ENCODE data around the gene CXCL6. TPM values are rescaled to one million over a fixed set of nuclear protein-coding genes. Genes with fewer than 3 reads are reported as not detected.

The CXCL6 gene
- total RNA-seq, 1 experiment from 2014 or later = not detected

- Histone ChIP-seq H3K4me1 (ENCODE audit: control insufficient read depth in 1 of 2, insufficient read depth in 2 of 2, low read length in 2 of 2) (peaks cover 0 to 13% of the 10 kb centered on the region in 2 experiments; a peak in 3 of 4 replicates), H3K4me3 (replicated peaks in 1 of 2; ENCODE audit: low read depth in 1 of 2, low read length in 2 of 2) (no peak overlapping the region), H3K9ac (ENCODE audit: low read length) (no peak overlapping the region), H3K79me2 (ENCODE audit: insufficient read depth, low read length) (no peaks in the 10 kb centered on the region), H3K9me2 (ENCODE audit: insufficient read depth) (no peaks in the 10 kb centered on the region), H4K20me1 (ENCODE audit: insufficient read depth) (no peaks in the 10 kb centered on the region), H3K27ac (ENCODE audit: low read depth, low read length) (no peak overlapping the region), H3K4me2 (ENCODE audit: low read length) (peak overlapping the region; percentile 99), H3K36me3 (ENCODE audit: control insufficient read depth in 1 of 2, insufficient read depth in 2 of 2, low read length in 2 of 2) (no peaks in the 10 kb centered on the region), H2AFZ (ENCODE audit: low read depth, low read length, poor library complexity, severe bottlenecking) (no peak overlapping the region), H3K27me3 (ENCODE audit: insufficient read depth, low read length) (no peaks in the 10 kb centered on the region), H3K9me3 (ENCODE audit: control insufficient read depth in 1 of 2, insufficient read depth in 1 of 2, low read depth in 1 of 2, low read length in 2 of 2) (no peaks in the 10 kb centered on the region)
- no TSS peak for BruUV-seq (replicated peaks)
- intact Hi-C loops (cut with micrococcal nuclease) = no loop called here
- POLR2A ChIA-PET = no interaction called here
- TF ChIP-seq CEBPB (IDR thresholded peaks at IDR 0.05; ENCODE audit: low read depth) (no peak), ZNF274 (IDR thresholded peaks at IDR 0.05; ENCODE audit: low read depth, low read length) (no peak), TCF7L2 (IDR thresholded peaks at IDR 0.05; ENCODE audit: borderline replicate concordance, extremely low read depth, insufficient read depth, insufficient read length) (no peak), FOSL1 (IDR thresholded peaks at IDR 0.05; ENCODE audit: low read depth) (no peak), RAD21 (IDR thresholded peaks at IDR 0.05; ENCODE audit: low read depth) (no peak)
- RAD21 ChIA-PET (ENCODE audit: low non-redundant PET in 1 of 2, low total read pairs in 2 of 2, uncharacterized antibody in 2 of 2, unreplicated experiment in 2 of 2) = no interaction called here
- CTCF ChIA-PET = no interaction called here
- DNase-seq (ENCODE audit: low read depth, low spot score) (no peak), ATAC-seq (no peak)
Measured at GRCh38 chr4:73870260-73870659, 33.8 kb downstream of the CXCL6 start.

GRCh38 chr4:73870768-73871167, 34.3 kb downstream of the CXCL6 start:
- DNase-seq (ENCODE audit: low read depth, low spot score) = no peak
- no TSS peak for BruUV-seq (replicated peaks)
- TF ChIP-seq, protein P1, sequence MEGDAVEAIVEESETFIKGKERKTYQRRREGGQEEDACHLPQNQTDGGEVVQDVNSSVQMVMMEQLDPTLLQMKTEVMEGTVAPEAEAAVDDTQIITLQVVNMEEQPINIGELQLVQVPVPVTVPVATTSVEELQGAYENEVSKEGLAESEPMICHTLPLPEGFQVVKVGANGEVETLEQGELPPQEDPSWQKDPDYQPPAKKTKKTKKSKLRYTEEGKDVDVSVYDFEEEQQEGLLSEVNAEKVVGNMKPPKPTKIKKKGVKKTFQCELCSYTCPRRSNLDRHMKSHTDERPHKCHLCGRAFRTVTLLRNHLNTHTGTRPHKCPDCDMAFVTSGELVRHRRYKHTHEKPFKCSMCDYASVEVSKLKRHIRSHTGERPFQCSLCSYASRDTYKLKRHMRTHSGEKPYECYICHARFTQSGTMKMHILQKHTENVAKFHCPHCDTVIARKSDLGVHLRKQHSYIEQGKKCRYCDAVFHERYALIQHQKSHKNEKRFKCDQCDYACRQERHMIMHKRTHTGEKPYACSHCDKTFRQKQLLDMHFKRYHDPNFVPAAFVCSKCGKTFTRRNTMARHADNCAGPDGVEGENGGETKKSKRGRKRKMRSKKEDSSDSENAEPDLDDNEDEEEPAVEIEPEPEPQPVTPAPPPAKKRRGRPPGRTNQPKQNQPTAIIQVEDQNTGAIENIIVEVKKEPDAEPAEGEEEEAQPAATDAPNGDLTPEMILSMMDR (IDR thresholded peaks at IDR 0.05 in 2 of 3, conservative IDR thresholded peaks at IDR 0.05 in 1 of 3; ENCODE audit: borderline replicate concordance in 1 of 3, insufficient read depth in 1 of 3, low read depth in 2 of 3, low read length in 2 of 3) = no peak
- TF ChIP-seq SRF (IDR thresholded peaks at IDR 0.05; ENCODE audit: low read depth) (no peak), SIN3A (IDR thresholded peaks at IDR 0.05; ENCODE audit: low read depth) (no peak), EZH2 (IDR thresholded peaks at IDR 0.05) (no peak), RAD21 (IDR thresholded peaks at IDR 0.05; ENCODE audit: low read depth) (no peak), EGR1 (IDR thresholded peaks at IDR 0.05; ENCODE audit: low read depth) (no peak)
- TF ChIP-seq, protein P2, sequence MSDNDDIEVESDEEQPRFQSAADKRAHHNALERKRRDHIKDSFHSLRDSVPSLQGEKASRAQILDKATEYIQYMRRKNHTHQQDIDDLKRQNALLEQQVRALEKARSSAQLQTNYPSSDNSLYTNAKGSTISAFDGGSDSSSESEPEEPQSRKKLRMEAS (IDR thresholded peaks at IDR 0.05) = no peak
- Histone ChIP-seq H3K27ac (ENCODE audit: low read depth, low read length) (no peak overlapping the region), H3K27me3 (ENCODE audit: insufficient read depth, low read length) (no peaks in the 10 kb centered on the region), H3K36me3 (ENCODE audit: control insufficient read depth in 1 of 2, insufficient read depth in 2 of 2, low read length in 2 of 2) (no peaks in the 10 kb centered on the region), H3K4me1 (ENCODE audit: control insufficient read depth in 1 of 2, insufficient read depth in 2 of 2, low read length in 2 of 2) (peaks cover 0 to 13% of the 10 kb centered on the region in 2 experiments; a peak in 3 of 4 replicates), H3K4me3 (replicated peaks in 1 of 2; ENCODE audit: low read depth in 1 of 2, low read length in 2 of 2) (no peak overlapping the region), H3K9ac (ENCODE audit: low read length) (no peak overlapping the region), H3K4me2 (ENCODE audit: low read length) (no peak overlapping the region), H4K20me1 (ENCODE audit: insufficient read depth) (no peaks in the 10 kb centered on the region), H3K79me2 (ENCODE audit: insufficient read depth, low read length) (no peaks in the 10 kb centered on the region), H3K9me3 (ENCODE audit: control insufficient read depth in 1 of 2, insufficient read depth in 1 of 2, low read depth in 1 of 2, low read length in 2 of 2) (no peaks in the 10 kb centered on the region), H3K9me2 (ENCODE audit: insufficient read depth) (no peaks in the 10 kb centered on the region), H2AFZ (ENCODE audit: low read depth, low read length, poor library complexity, severe bottlenecking) (no peak overlapping the region)
- ChIA-PET POLR2A (no interaction called here), CTCF (no interaction called here), RAD21 (ENCODE audit: low non-redundant PET in 1 of 2, low total read pairs in 2 of 2, uncharacterized antibody in 2 of 2, unreplicated experiment in 2 of 2) (no interaction called here)
- intact Hi-C loops (cut with micrococcal nuclease) = no loop called here
- ATAC-seq = no peak

Measured in HCT116 (cell line).